Measurements from ENCODE around the gene ELP6. TPM values are rescaled to one million over a fixed set of nuclear protein-coding genes. Genes with fewer than 3 reads are reported as not detected.

Gene ELP6
- total and polyA plus RNA-seq, 4 donors = 18.8 to 21.4 (median 19.5) TPM

- Histone ChIP-seq H3K9me3 (ENCODE audit: control insufficient read depth in 4 of 4, low read length in 3 of 4) (no peaks in the 10 kb centered on the region), H3K27me3 (ENCODE audit: control insufficient read depth in 4 of 4, insufficient read depth in 4 of 4, low read length in 3 of 4) (no peaks in the 10 kb centered on the region), H3K36me3 (ENCODE audit: control insufficient read depth in 4 of 4, insufficient read depth in 3 of 4, low read depth in 1 of 4, low read length in 3 of 4) (peaks cover 7 to 14% (median 11%) of the 10 kb centered on the region in 4 donors), H3K4me1 (ENCODE audit: control insufficient read depth in 4 of 4, insufficient read depth in 4 of 4, low read length in 3 of 4) (no peaks in the 10 kb centered on the region), H3K4me3 (ENCODE audit: low read depth in 1 of 3, low read length in 3 of 3) (no peak overlapping the region), H3K27ac (ENCODE audit: low read depth in 1 of 2, low read length in 2 of 2) (no peak overlapping the region), H3K9ac (ENCODE audit: low read depth in 1 of 2, low read length in 2 of 2) (no peak overlapping the region)
- no peak for DNase-seq (ENCODE audit: low spot score)
- 88% methylated on average over 12 of the region's 12 CpGs for WGBS
- no peak for TF ChIP-seq RAD21 (IDR thresholded peaks at IDR 0.05)
- TF ChIP-seq ATF3 (IDR thresholded peaks at IDR 0.05) = no peak
- no peak for TF ChIP-seq FOXA2 (IDR thresholded peaks at IDR 0.05)
- no peak for TF ChIP-seq TAF1 (conservative IDR thresholded peaks at IDR 0.05)
- TF ChIP-seq, protein P1, sequence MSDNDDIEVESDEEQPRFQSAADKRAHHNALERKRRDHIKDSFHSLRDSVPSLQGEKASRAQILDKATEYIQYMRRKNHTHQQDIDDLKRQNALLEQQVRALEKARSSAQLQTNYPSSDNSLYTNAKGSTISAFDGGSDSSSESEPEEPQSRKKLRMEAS (IDR thresholded peaks at IDR 0.05) = no peak
- TF ChIP-seq JUND (IDR thresholded peaks at IDR 0.05) = no peak
- TF ChIP-seq, protein P2, sequence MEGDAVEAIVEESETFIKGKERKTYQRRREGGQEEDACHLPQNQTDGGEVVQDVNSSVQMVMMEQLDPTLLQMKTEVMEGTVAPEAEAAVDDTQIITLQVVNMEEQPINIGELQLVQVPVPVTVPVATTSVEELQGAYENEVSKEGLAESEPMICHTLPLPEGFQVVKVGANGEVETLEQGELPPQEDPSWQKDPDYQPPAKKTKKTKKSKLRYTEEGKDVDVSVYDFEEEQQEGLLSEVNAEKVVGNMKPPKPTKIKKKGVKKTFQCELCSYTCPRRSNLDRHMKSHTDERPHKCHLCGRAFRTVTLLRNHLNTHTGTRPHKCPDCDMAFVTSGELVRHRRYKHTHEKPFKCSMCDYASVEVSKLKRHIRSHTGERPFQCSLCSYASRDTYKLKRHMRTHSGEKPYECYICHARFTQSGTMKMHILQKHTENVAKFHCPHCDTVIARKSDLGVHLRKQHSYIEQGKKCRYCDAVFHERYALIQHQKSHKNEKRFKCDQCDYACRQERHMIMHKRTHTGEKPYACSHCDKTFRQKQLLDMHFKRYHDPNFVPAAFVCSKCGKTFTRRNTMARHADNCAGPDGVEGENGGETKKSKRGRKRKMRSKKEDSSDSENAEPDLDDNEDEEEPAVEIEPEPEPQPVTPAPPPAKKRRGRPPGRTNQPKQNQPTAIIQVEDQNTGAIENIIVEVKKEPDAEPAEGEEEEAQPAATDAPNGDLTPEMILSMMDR (IDR thresholded peaks at IDR 0.05; ENCODE audit: low read depth, low read length, missing input control) = no peak
- no peak for TF ChIP-seq EGR1 (IDR thresholded peaks at IDR 0.05; ENCODE audit: low read depth in 2 of 2)
- no peak for TF ChIP-seq FOXA1 (IDR thresholded peaks at IDR 0.05)
- no peak for TF ChIP-seq HNF4A (conservative IDR thresholded peaks at IDR 0.05)
- TF ChIP-seq, protein P3, sequence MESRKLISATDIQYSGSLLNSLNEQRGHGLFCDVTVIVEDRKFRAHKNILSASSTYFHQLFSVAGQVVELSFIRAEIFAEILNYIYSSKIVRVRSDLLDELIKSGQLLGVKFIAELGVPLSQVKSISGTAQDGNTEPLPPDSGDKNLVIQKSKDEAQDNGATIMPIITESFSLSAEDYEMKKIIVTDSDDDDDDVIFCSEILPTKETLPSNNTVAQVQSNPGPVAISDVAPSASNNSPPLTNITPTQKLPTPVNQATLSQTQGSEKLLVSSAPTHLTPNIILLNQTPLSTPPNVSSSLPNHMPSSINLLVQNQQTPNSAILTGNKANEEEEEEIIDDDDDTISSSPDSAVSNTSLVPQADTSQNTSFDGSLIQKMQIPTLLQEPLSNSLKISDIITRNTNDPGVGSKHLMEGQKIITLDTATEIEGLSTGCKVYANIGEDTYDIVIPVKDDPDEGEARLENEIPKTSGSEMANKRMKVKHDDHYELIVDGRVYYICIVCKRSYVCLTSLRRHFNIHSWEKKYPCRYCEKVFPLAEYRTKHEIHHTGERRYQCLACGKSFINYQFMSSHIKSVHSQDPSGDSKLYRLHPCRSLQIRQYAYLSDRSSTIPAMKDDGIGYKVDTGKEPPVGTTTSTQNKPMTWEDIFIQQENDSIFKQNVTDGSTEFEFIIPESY (IDR thresholded peaks at IDR 0.05) = no peak
- TF ChIP-seq SP1 (IDR thresholded peaks at IDR 0.05) = no peak
Observed at GRCh38 chr3:47491777-47492176, 21.7 kb downstream of the ELP6 start.

- Histone ChIP-seq H3K9ac (ENCODE audit: low read depth in 1 of 2, low read length in 2 of 2) (no peak overlapping the region), H3K9me3 (ENCODE audit: control insufficient read depth in 4 of 4, low read length in 3 of 4) (no peaks in the 10 kb centered on the region), H3K4me3 (ENCODE audit: low read depth in 1 of 3, low read length in 3 of 3) (no peak overlapping the region), H3K27ac (ENCODE audit: low read depth in 1 of 2, low read length in 2 of 2) (no peak overlapping the region), H3K36me3 (ENCODE audit: control insufficient read depth in 4 of 4, insufficient read depth in 3 of 4, low read depth in 1 of 4, low read length in 3 of 4) (peaks cover 6 to 13% (median 10%) of the 10 kb centered on the region in 4 donors), H3K4me1 (ENCODE audit: control insufficient read depth in 4 of 4, insufficient read depth in 4 of 4, low read length in 3 of 4) (no peaks in the 10 kb centered on the region), H3K27me3 (ENCODE audit: control insufficient read depth in 4 of 4, insufficient read depth in 4 of 4, low read length in 3 of 4) (no peaks in the 10 kb centered on the region)
- no peak for TF ChIP-seq SP1 (IDR thresholded peaks at IDR 0.05)
- DNase-seq (ENCODE audit: low spot score) = no peak
- WGBS = 97% methylated on average over 3 of the region's 3 CpGs
Observed at GRCh38 chr3:47491186-47491585, 22.3 kb downstream of the ELP6 start.

DNA sequence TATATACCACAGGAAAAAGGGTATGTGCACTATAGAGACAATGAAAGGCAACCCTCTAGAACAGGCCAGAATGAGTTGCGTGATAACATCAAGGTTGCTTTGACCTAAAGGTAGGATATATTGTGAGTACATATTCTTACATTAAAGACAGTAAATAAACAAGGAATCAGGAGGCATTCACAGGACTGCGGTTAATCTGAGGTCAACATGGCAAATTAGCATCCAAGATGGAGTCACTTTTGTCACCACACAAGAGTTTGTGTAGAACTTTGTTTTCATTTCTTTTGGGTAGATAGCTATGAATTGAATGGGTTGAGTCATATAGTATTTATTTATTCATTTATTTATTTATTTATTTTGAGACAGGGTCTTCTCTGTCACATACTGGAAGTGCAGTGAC is 26.2 kb downstream of the ELP6 start:
- no peak for DNase-seq (ENCODE audit: low spot score)
- Histone ChIP-seq H3K9me3 (ENCODE audit: control insufficient read depth in 4 of 4, low read length in 3 of 4) (no peaks in the 10 kb centered on the region), H3K9ac (ENCODE audit: low read depth in 1 of 2, low read length in 2 of 2) (no peak overlapping the region), H3K27me3 (ENCODE audit: control insufficient read depth in 4 of 4, insufficient read depth in 4 of 4, low read length in 3 of 4) (no peaks in the 10 kb centered on the region), H3K36me3 (ENCODE audit: control insufficient read depth in 4 of 4, insufficient read depth in 3 of 4, low read depth in 1 of 4, low read length in 3 of 4) (peaks cover 0 to 4% (median 0%) of the 10 kb centered on the region in 4 donors), H3K4me1 (ENCODE audit: control insufficient read depth in 4 of 4, insufficient read depth in 4 of 4, low read length in 3 of 4) (no peaks in the 10 kb centered on the region), H3K27ac (ENCODE audit: low read depth in 1 of 2, low read length in 2 of 2) (no peak overlapping the region), H3K4me3 (ENCODE audit: low read depth in 1 of 3, low read length in 3 of 3) (no peak overlapping the region)
- 98% methylated on average over 2 of the region's 2 CpGs for WGBS
- TF ChIP-seq RAD21 (IDR thresholded peaks at IDR 0.05) (no peak), EGR1 (IDR thresholded peaks at IDR 0.05; ENCODE audit: low read depth in 2 of 2) (no peak), REST (IDR thresholded peaks at IDR 0.05) (no peak), HNF4G (IDR thresholded peaks at IDR 0.05) (no peak), JUND (IDR thresholded peaks at IDR 0.05) (no peak), TAF1 (conservative IDR thresholded peaks at IDR 0.05) (no peak), SP1 (IDR thresholded peaks at IDR 0.05) (no peak), YY1 (IDR thresholded peaks at IDR 0.05) (no peak)
- TF ChIP-seq, protein P2 (IDR thresholded peaks at IDR 0.05; ENCODE audit: low read depth, low read length, missing input control) = no peak
- TF ChIP-seq, protein P3 (IDR thresholded peaks at IDR 0.05) = no peak

All from liver (tissue), 9 donors.